ENCODE results near the gene ALDH3A2.

ALDH3A2 gene

DNA sequence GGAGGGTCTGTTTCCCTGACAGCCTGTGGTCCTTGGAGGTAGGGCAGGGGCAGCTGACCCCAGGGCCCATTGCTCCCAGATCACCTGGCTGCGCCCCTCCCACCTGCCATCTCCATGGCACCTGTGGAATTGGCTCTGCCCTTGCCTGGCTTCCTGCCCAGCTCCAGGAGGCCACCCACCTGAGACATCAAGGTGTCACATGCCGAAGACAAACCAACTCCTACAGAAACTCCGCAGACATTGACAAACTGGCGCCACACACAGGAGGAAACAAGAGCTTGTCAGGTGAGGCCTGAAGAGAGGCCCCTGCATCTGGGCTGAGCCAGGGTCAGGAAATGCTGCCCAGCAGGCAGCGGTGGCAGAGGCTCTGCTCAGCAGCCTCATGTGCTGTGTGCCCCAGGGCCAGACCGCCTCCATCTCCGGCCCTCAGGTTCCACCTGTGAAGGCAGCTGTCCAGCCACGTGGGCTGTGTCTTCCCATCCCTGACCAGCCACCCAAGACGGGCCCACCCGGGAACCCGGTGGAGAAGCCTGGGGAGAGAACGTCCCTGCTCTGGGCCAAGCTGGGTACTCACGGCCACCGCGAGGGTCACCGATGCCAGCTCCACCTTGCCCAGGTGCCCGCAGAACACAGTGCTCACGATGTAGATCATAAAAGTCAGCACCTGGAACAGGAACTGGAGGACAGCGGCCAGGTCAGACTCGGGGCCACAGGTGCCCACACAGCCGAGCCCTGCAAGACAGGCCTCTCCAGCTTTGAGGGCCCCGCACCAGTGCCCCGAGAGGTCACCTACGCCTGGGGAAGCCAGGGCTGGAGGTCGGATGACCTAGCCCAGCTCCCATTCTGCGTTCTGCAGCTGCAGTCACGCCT lies 66.2 kb downstream of the ALDH3A2 start:
- peak; percentile 10 for DNase-seq (ENCODE audit: low spot score)

- peak; percentile 4 for DNase-seq (ENCODE audit: low spot score)
These were observed 67.8 kb downstream of the ALDH3A2 start, which contains the start of gene SLC47A2 for GRCh38 chr17:19716108-19717030. Gene SLC47A2, minus strand, starts transcription at chr17:19716584. Its CDS starts 29 bp downstream, at chr17:19716555.

GRCh38 chr17:19717031-19717360 lies 68.4 kb downstream of the ALDH3A2 start:
- DNase-seq (ENCODE audit: low spot score) = no peak

DNA sequence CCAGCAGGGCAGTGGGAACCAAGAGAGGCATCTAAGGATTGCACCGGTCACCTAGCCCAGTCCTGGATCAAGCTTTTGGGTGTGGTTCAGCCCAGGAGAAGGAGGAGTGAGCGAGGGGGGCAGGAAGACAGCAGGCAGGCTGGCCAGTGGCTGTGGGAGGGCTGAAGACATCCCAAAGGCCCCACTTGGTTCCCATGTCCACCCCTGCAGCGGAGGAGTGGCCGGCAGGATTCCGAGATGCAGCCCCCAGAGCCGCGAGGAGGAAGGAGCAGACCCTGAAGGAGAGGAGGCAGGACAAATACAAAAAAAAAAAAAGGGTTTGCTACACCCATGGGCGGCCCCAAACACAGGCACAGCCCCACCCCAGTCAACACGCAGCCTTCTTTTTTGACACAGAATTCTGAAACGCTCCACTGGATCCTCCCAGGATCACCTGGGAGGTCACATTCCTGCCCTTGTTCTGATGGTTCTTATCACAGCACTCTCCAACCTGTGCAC lies 68.9 kb downstream of the ALDH3A2 start:
- DNase-seq (ENCODE audit: low spot score) = no peak

- no peak for DNase-seq (ENCODE audit: low spot score)
These were observed 69.6 kb downstream of the ALDH3A2 start for GRCh38 chr17:19718041-19718612.

DNA sequence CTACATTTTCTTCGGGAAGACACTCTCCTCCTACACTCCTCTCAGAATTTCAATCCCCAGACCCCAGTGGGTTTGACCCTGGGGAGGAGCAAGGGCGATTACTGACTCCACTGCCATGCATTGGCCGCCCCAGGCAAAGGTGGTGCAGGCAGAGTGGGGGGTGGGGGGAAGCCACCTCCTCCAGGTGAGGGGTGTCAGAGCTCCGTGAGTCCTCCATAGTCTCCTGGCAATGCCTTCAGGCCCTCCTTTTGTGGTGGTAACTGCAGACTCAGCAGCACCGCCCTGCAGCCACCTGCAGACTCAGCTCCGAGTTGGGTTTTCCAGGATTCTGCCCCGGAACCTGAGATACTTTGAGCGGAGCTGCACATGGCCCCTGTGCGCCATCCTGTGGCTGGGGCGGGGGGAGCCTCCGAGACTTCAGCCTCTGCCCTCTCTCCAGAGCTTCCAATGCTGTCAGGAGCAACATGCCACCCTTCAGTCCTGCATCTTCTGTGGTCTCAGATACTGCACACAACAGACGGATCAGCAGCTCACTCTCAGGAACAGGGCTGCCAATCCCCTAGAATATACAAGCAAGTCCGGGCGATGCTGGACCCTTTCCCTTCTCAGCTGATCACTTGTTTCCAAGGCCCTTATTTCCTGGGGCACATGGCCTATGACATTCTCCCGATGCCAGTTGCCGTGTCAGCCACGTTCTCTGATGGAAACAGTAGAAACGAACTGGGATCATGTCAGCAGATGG lies 70.2 kb downstream of the ALDH3A2 start:
- DNase-seq (ENCODE audit: low spot score) = no peak

DNA sequence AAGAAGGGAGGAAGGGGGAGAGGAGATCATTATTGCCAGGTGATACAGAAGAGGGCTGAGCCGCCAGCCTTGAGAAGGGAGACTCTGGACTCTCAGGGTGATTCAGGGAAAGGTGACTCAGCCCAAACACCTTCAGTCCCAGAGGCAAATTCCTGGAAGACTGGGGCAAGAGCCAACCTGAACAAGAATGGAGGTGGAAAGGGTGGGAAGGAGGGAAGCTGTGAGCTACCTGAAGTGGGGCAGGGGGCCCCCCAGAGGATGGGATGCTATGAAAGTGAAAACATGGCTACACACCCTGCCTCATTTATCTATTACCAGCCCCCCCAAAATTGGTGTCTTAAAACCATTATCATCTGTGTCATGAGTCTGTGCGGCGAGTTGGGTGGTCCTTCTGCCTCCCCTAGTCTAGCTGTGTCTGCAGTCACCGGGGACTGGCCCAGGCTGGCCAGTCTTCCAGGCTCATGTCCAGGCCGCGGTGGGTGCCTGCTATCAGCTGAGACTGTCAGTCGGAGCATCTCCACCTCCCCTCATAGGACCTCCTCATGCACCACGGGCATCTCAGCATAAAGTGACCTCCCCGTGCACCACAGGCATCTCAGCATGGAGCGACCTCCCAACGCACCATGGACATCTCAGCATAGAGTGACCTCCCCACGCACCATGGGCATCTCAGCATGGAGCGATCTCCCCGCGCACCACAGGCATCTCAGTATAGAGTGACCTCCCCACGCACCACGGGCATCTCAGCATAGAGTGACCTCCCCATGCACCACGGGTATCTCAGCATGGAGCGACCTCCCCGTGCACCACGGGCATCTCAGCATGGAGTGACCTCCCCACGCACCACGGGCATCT lies 71.0 kb downstream of the ALDH3A2 start:
- no peak for DNase-seq (ENCODE audit: low spot score)

GRCh38 chr17:19720210-19720475 lies 71.6 kb downstream of the ALDH3A2 start:
- no peak for DNase-seq (ENCODE audit: low spot score)

DNA sequence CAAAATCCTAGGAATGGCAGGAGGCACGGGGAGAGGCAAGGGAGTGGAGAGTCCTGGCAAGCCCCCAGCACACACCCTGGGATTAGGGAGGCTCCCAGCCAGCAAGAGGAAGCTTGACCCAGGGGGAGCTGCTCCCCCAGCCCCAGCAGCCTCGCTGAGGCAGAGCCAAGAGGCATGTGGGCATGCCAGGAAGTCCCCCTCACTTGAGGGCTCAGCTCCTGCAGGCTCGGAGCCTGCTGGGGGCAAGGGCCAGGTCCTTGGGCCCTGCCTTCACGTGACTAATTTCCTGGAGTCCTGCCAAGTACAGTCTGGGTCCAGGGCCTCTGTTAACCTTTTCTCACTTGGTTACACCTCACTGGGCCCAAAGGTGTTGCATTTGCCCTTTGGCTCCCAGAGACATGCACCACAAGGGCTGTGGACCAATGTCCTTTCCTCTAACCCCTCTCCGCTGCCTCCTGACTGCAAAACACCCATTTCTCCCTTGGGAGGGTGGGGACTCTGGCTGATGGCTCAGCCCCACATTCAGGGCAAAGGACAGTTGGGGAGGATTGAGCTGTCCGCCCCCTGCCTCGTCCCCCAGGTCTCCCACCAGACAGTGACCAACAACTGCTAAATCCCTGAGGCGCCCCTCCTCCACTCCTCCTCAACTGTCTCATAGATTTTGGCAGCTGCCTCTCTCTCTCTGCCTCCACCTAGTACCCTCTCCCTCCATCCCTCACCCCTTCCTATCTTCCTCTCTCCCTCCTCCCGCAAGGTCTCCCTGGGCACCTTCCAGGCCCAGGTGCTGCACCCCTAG lies 72.3 kb downstream of the ALDH3A2 start:
- peak; percentile 71 for DNase-seq (ENCODE audit: low spot score)

- DNase-seq (ENCODE audit: low spot score) = no peak
These were observed 75.4 kb downstream of the ALDH3A2 start for GRCh38 chr17:19723964-19724363.

DNA sequence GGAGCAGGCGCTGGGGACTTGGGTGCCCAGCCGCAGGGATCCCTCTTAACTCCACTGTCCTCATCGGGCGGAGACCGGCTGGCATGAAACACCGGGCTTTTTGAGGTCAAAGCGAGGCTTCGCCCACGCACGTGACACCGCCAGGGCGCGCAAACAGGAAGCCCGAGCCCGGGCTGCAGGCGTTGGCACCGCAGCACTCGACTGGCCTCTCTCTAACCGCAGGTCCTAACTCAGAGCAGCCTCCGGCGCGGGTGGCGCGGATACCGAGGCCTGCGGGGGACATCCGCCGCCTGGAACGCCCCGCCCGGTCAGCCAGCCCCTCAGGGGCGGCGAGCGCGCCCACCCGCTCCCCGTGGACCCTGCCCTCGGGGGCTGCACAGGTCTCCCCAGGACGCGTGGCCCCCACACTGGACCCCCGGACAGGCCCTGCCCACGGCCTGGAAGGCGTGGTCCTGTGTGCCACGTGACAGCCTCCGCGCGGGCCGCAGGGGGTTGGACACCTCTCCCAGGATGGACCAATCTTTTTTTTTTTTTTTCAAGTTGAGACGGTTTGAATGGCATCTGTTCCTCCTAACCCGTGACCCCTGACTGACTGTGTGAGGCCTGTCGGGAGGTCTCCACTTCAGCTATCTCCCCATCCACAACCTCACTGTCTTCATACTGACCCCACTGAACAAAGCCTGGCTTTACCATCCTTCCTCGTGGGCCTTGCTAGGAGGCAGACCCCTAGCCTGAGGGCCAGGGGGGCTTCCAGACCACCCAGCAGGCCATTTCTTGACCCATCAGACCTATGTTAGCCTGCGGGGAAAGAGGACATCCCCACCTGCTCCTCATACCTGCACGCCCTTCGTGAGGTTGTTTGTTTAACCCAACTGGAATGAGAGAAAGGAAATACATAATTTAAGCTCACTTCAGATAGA lies 76.2 kb downstream of the ALDH3A2 start:
- no peak for DNase-seq (ENCODE audit: low spot score)

- DNase-seq (ENCODE audit: low spot score) = no peak
These were observed 76.9 kb downstream of the ALDH3A2 start for GRCh38 chr17:19725486-19725885.

DNA sequence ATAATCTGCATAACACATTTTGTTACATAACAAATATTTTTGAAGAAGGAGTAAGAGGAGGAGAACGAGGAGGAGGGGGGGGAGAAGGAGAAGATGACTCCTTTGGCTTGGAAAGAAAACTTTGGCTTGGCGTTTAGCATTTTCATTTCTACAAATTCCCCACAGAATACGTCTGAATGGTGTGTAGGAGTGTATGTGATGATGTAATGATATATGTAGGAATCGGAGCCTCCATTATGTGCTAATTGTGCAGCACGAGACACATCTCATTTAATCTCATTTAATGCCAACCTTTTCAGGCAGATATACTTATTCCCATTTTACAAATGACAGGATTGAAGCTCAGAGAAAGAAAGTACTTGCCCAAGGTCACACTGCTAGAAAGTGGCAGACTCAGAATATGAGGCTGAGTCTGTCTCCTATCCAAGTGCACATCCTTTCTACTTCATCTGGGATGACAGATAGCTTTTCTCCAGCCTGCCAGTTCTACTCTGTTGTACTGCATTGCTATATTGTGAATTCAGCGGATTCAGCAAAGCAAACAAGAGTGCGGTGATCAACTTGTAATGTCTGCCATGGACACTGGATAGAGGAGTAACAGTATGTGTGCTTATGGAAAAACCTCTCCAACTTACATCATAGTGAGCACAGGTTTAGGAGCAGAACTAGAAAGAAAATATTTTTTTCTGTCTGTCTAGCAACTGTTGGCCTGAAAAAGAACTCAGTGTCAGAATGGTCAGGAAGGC lies 78.3 kb downstream of the ALDH3A2 start:
- DNase-seq (ENCODE audit: low spot score) = no peak
